Eye (tissue), 1 donor: ENCODE measurements around the gene ZFP90.

Source experiments
- DNase-seq: peaks from one replicate; pipeline ENCODE4 v3.0.0-alpha.2; 2015

ZFP90 gene

GRCh38 chr16:68592466-68593337, 53.6 kb downstream of the ZFP90 start:
- no peak for DNase-seq

GRCh38 chr16:68596266-68596665, 57.2 kb downstream of the ZFP90 start:
- DNase-seq, result no peak

GRCh38 chr16:68599586-68599985, 60.5 kb downstream of the ZFP90 start:
- DNase-seq, result no peak

GRCh38 chr16:68605746-68606145, 66.7 kb downstream of the ZFP90 start:
- DNase-seq, result no peak

GRCh38 chr16:68607443-68607842, 68.4 kb downstream of the ZFP90 start:
- DNase-seq, result no peak

- no peak for DNase-seq
Measured at GRCh38 chr16:68608330-68608729, 69.2 kb downstream of the ZFP90 start.

- DNase-seq, result no peak
Measured at GRCh38 chr16:68612996-68613395, 73.9 kb downstream of the ZFP90 start.

- DNase-seq, result no peak
Measured at GRCh38 chr16:68617734-68618133, 78.6 kb downstream of the ZFP90 start.
